Mucosa of descending colon (tissue), 3 donors: ENCODE data around the gene ABCC6. TPM values are rescaled to one million over a fixed set of nuclear protein-coding genes. Genes with fewer than 3 reads are reported as not detected.
"Not testable (repeated sequence)": the region's sequence is repeated elsewhere in the genome, so short reads cannot be mapped to it uniquely, and the experiment has no call there.

Experiments used
- ATAC-seq: fragments of 200-7000 bp; cut with Tn5 transposase; one replicate; pipeline ENCODE4 v1.9.1; 2020; ENCODE audit warnings: mild to moderate bottlenecking, moderate library complexity
- DNase-seq, 3 donors: peaks; one replicate each; pipeline ENCODE4 v3.0.0-alpha.2; 2020
- H3K36me3 ChIP-seq: fragments of 200-600 bp; one replicate; pipeline ENCODE4 v1.8.0; 2021; ENCODE audit warnings: low read depth, mild to moderate bottlenecking
- H3K4me1 ChIP-seq: fragments of 200-600 bp; one replicate; pipeline ENCODE4 v1.8.0; 2021; ENCODE audit warnings: low read depth, mild to moderate bottlenecking
- H3K4me3 ChIP-seq: fragments of 200-600 bp; one replicate; pipeline ENCODE4 v1.8.0; 2021; ENCODE audit warnings: mild to moderate bottlenecking
- H3K9me3 ChIP-seq: fragments of 200-600 bp; one replicate; pipeline ENCODE4 v1.8.0; 2021; ENCODE audit warnings: mild to moderate bottlenecking
- intact Hi-C, 2 donors: fragments of 100-400 bp; cut with DNase I in 1 of 2; cut with micrococcal nuclease in 1 of 2; formaldehyde crosslinking; loops; one replicate each; pipeline versions ENCODE4 v1.11.0 to v1.11.1; 2022; cut with DNase I, micrococcal nuclease
- total RNA-seq, 3 donors: library from RNA; stranded (reverse); fragmentation: NEBNext Ultra II Directional in 2 of 3; extraction: Animal tissue kit (Norgen Biotek cat#: 25700) in 2 of 3; gene quantifications; one replicate each; pipeline versions ENCODE4 v1.2.1 to v1.2.4, GENCODE V29; 2021 to 2023
- donor health status: DM: no; HTN: no; CAD: no; lungs with moderate emphysema.
- donor health status: DM: no; HTN: no; CAD: no.
- donor health status: DM: no; HTN: yes; CAD: no.

Gene ABCC6
- total RNA-seq, 3 donors from 2014 or later: 12.2 to 34.3 (median 26.4) TPM

DNA sequence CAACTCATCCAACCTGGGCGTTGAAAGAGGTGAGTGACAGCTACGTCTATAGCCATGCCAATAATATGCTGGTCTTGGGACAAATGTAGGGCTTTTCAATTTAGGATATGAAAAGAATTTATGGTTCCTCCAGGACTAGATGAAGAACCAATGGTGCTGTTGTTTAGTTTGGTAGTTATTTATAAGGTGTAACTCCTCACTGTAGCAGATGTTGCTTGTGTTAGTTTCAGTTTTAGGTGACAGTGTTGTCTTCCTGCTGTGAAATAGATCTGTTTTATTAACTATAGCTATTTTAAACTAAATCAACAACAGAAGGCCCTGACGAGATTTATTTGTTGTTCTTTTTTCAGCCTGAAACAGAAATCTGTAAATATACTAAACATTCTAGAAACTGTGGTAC, 24.1 kb upstream of the ABCC6 start:
- intact Hi-C loops, ATAC-seq, H3K4me1 ChIP-seq, DNase-seq, H3K36me3 ChIP-seq, H3K4me3 ChIP-seq, H3K9me3 ChIP-seq: not testable (repeated sequence)

DNA sequence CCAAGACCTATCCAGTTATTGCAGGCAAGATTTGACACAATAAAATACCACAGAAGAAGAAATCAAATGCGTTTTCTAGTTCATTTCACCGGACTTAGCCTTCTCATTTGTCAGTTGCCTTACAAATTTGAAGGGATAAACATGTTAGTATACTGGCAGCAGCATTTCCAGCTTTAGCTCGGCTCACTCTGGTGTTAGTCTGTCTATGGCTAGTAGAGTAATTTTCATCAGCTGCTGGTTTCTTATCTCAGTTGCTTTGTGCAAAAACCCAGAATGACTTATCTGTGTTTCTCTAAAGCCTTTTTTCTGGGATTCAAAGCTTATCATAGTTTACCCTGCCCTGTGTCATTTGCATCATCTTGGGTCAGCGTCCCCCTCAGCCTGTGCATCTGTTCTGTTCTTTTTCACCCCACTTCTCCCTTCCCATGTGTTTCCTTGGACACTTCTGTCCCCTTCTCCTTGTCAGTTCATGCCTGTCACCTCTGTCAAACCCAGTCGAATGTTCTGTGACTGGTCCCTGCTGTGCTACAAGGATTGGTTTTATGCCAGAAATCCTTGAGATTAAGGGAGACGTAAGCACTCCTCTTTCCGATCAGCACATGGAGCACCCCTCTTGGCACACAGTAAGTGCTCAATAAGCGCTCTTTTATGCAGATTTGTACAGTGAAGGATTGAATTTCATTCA, 23.4 kb upstream of the ABCC6 start:
- intact Hi-C loops: not testable (repeated sequence)

DNA sequence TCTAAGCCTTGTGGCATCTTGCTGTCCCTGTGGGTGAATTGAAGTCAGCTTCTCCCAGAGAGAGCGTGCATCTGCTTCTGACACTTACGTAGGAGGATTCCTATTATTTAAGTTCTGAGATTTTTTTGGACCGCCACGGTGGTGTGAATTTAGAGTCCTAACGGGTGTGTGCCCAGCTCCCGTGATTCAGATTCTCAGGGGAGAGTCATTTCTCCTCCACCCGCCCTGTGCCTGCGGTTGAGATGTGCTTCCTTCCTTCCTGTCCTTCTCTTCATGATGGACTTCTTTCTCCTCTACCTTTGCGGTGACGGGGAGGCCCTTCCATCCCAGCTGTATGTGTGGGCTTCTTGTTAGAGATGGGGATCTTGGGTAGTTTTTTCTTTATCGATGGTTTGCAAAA, 20.6 kb upstream of the ABCC6 start:
- H3K4me1 ChIP-seq, H3K36me3 ChIP-seq, H3K9me3 ChIP-seq, intact Hi-C loops, ATAC-seq, H3K4me3 ChIP-seq, DNase-seq: not testable (repeated sequence)

More for the DNA sequence above, 23.4 kb upstream of the ABCC6 start:
- not testable (repeated sequence) for H3K9me3 ChIP-seq, ATAC-seq, H3K4me3 ChIP-seq, H3K36me3 ChIP-seq, H3K4me1 ChIP-seq, DNase-seq

DNA sequence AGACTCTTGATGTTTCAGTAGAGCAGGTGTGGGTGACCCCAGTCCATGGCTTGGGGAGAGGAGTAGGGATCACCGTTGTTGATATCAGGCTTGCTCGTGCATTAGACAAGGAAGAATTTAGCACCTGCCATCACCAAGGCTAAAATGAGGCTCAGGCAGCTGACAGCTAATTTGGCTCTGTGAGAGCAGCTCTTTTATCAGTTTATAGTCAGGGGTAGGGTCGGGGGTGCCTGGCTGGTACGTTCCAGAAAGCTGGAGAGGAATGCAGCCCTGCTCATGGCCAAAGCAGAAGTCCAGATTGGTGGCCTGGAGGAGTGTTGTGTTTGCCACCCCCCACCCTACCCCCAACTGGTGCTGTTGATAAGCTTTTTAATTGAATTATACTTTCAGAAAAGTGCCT, 17.4 kb upstream of the ABCC6 start:
- H3K4me1 ChIP-seq, intact Hi-C loops, H3K36me3 ChIP-seq, ATAC-seq, H3K4me3 ChIP-seq, H3K9me3 ChIP-seq, DNase-seq: not testable (repeated sequence)

DNA sequence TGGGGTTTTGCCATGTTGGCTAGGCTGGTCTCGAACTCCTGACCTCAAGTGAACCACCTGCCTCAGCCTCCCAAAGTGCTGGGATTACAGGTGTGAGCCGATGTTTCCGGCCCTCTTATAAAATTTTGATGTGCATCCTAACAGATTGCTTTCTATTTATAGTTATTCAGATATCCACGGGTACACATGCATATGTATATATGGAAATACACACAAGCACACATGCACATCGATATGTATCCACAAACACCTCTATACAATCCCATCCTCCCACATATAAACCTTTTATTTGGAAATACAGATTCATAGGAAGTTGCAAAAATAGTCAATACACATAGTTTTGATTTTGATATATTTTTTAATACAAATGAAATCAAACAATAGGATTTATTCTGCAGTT, 14.4 kb upstream of the ABCC6 start:
- H3K9me3 ChIP-seq, H3K36me3 ChIP-seq, ATAC-seq, DNase-seq, H3K4me3 ChIP-seq, H3K4me1 ChIP-seq, intact Hi-C loops: not testable (repeated sequence)

DNA sequence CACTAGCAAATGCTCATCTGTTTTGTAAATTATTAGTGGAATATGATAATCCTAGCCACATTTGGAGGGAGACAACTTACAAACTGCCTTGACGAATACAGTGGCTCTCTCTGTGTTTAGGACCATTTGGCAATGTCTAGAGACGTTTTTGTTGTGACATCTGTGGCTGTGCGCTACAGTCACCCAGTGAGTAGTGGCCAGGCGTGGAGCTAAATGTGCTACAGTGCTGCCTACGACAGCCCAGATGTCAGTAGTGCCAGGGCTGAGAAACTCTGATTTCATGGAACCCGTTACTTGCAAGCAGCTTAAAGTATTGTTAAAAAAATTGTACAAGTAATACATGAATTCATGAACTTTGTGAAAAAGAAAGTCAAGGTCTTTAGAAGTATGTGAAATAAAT, 13.8 kb upstream of the ABCC6 start:
- intact Hi-C loops, H3K4me1 ChIP-seq, DNase-seq, H3K9me3 ChIP-seq, H3K36me3 ChIP-seq, H3K4me3 ChIP-seq, ATAC-seq: not testable (repeated sequence)

DNA sequence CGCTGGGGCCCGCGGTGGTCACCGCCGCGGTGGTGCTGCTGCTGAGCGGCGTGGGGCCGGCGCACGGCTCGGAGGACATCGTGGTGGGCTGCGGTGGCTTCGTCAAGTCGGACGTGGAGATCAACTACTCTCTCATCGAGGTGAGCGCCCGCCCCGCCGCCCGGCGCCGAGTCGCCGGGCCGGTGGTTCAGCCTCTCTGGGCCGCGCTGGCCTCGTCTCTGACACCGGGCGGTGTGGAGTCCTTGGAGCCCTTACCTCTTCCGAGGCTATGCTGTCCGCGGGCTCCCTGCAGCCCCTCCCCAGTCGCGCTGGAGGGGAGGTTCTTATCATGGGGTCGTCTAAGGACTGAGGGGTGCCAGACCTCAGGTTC, 9.4 kb upstream of the ABCC6 start:
- intact Hi-C loops, H3K36me3 ChIP-seq, H3K4me1 ChIP-seq, DNase-seq, H3K9me3 ChIP-seq, H3K4me3 ChIP-seq: not testable (repeated sequence)
- peak; percentile 69 for ATAC-seq

DNA sequence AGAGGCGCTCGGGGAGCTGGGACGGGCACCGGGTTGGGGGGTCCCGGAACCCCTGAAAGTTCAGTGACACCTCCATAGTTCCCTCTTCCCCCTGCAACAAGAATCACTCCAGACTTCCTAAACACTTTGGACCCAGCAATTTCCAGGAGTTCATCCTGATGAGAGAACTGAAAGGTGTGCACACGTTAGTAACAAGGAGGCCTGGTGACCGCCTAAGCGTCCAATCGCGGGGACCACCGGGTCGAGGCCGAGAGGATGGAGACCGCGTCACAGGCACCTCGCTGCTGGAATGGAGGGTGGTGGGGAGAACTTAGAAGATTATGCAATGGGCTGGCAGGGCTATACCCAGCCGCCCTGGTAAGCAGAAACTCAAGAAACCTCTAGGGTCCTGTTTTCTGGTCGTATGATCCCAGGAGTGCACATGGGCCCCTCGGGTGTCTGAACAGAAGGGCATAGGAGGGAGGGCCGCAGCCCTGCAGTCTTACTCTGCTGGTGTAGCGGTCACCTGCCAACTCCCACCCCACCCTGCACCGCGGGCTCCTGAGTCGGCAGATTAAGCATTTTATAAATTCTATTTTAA, 458 bp upstream of the ABCC6 start:
- DNase-seq, intact Hi-C loops, H3K4me1 ChIP-seq, H3K9me3 ChIP-seq, H3K36me3 ChIP-seq, H3K4me3 ChIP-seq: not testable (repeated sequence)
- ATAC-seq: peak; percentile 49

DNA sequence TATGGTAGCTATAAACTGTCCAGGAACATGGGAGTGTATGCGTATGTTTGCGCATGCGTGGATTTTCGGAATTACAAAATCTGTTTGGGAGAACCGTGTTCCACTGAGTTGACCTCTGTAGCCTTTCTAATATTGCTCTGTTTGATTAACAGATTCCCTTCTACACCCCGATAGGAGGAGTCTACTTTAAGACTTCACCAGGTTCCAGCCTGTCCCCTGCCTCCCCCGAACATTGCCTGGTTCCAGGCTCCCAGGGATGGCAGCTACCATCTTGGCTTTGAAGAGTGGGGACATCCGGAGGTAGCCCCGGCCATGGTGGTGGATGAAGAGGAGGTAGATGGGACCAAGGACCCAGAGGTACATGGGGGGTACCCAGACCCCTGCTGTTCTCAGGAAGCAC, 1.9 kb downstream of the ABCC6 start:
- ATAC-seq, DNase-seq, H3K4me1 ChIP-seq, H3K9me3 ChIP-seq, H3K4me3 ChIP-seq, intact Hi-C loops, H3K36me3 ChIP-seq: not testable (repeated sequence)

DNA sequence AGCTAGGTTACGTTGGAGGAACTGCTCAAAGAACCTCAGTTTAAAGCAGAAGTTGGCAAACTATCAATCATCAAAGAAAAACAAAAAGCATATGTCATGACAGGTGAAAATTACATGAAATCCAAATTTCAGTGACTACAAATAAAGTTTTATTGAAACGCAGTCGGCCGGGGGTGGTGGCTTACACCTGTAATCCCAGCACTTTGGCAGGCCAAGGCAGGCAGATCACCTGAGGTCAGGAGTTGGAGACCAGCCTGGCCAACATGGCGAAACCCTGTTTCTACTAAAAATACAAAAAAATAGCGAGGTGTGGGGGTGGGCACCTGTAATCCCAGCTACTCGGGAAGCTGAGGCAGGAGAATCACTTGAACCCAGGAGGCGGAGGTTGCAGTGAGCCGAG, 2.8 kb downstream of the ABCC6 start:
- DNase-seq, intact Hi-C loops, H3K4me1 ChIP-seq, H3K9me3 ChIP-seq, H3K4me3 ChIP-seq, H3K36me3 ChIP-seq, ATAC-seq: not testable (repeated sequence)

DNA sequence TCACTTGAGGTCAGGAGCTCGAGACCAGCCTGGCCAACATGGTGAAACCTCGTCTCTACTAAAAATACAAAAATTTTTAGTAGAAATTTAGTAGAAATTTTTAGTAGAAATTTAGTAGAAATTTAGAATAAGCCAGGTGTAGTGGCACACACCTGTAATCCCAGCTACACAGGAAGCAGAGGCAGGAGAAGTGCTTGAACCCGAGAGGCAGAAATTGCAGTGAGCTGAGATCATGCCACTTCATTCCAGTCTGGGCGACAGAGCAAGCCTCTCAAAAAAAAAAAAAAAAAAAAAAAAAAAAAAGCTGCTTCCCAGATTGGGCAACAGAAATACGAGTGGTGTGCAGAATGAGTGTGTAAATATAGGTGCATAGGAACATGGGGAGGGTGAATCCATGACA, 4.5 kb downstream of the ABCC6 start:
- H3K9me3 ChIP-seq, H3K36me3 ChIP-seq, H3K4me3 ChIP-seq, intact Hi-C loops, ATAC-seq, H3K4me1 ChIP-seq, DNase-seq: not testable (repeated sequence)

DNA sequence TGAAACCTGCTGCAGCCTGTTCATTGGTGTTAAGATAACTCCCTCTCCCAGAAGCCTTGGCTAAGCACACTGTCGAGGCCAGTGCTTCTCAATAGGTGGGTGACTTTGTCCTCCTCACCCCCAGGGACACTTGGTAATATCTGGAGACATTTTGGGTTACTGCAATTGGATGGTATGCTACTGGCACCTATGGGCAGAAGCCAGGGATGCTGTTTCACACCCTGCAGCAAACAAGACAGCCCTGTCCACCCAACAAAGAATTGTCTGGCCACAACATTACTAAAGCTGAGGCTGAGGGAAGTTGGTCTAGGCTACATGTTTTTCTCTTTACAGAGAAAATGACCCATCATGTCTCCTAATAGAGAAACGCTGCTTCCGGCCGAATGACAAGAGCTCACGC, 4.9 kb downstream of the ABCC6 start:
- H3K4me3 ChIP-seq, intact Hi-C loops, H3K36me3 ChIP-seq, H3K9me3 ChIP-seq, DNase-seq, H3K4me1 ChIP-seq, ATAC-seq: not testable (repeated sequence)

DNA sequence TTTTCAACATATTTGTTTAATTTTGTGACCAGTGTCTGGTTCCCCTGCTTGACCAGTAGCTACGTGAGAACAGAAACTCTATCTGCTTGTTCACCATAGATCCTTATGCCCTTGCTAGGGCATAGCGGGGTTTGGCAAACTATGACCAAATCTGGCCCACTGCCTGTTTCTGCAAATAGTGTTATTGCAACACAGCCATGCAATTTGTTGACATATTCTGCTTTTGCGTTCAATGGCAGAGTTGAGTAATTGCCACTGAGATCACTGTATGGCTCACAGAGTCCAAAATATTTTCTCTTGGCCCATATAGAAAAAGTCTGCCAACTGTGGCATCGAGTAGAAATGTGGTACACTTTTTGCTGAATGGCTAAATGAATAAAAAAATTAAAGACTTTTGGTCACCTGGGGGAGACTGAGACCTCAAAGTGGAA, 9.4 kb downstream of the ABCC6 start:
- H3K4me1 ChIP-seq, intact Hi-C loops, H3K4me3 ChIP-seq, H3K36me3 ChIP-seq, H3K9me3 ChIP-seq, DNase-seq: not testable (repeated sequence)
- ATAC-seq: peak; percentile 34

DNA sequence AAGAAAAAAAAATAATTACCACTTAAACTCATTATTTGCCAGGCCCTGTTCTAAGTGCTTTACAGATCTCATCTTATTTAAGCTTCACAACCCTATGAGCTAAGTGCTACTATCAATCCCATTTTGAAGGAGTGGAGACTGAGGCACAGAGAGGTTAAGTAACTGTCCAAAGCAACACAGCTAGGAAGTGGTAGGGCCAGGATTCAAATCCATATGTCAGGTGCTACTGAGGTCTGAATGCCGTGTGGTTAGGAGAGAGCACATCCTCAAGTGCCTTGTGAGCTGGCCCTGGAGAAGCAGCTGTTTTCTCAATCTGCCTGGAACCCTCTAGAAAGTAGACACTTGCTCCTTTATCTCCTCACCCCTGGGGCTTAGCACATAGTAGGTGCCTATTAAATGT, 11.9 kb downstream of the ABCC6 start:
- H3K4me3 ChIP-seq, ATAC-seq, H3K9me3 ChIP-seq, DNase-seq, H3K36me3 ChIP-seq, H3K4me1 ChIP-seq, intact Hi-C loops: not testable (repeated sequence)

DNA sequence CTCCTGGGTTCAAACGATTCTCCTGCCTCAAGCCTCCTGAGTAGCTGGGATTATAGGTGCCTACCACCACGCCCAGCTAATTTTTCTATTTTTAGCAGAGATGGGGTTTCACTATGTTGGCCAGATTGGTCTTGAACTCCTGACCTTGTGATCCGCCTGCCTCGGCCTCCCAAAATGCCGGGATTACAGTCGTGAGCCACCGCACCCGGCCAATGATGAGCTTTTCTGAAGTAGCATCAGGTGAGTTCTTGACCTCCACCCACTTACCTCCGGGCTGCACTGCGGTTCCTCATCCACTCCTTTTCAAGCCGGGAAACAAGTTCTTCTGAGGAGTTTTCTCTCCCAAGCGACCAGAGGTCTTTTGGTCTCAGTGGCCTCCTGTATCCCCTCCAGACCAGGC, 14.8 kb downstream of the ABCC6 start:
- H3K4me1 ChIP-seq, intact Hi-C loops, H3K9me3 ChIP-seq, H3K4me3 ChIP-seq, DNase-seq, H3K36me3 ChIP-seq, ATAC-seq: not testable (repeated sequence)
